Measurements from ENCODE around the gene FNDC8. TPM values are rescaled to one million over a fixed set of nuclear protein-coding genes. Genes with fewer than 3 reads are reported as not detected.
"Not testable (repeated sequence)": the region's sequence is repeated elsewhere in the genome, so short reads cannot be mapped to it uniquely, and the experiment has no call there.

Gene FNDC8
- total RNA-seq, 1 experiment from 2014 or later = not detected

- CTCF ChIA-PET = no interaction called here
- no TSS peak for BruUV-seq (replicated peaks)
- Mint-ChIP-seq H3K27me3 (ENCODE audit: unreplicated experiment) (no peaks in the 10 kb centered on the region), H3K4me3 (ENCODE audit: low read depth, unreplicated experiment) (no peak overlapping the region), H3K4me1 (ENCODE audit: low read depth, unreplicated experiment) (no peaks in the 10 kb centered on the region), H3K9me3 (ENCODE audit: low read depth, unreplicated experiment) (no peaks in the 10 kb centered on the region), H3K36me3 (ENCODE audit: insufficient read depth, unreplicated experiment) (peaks cover 4% of the 10 kb centered on the region), H3K27ac (ENCODE audit: unreplicated experiment) (no peak overlapping the region)
- TF ChIP-seq, protein P1, sequence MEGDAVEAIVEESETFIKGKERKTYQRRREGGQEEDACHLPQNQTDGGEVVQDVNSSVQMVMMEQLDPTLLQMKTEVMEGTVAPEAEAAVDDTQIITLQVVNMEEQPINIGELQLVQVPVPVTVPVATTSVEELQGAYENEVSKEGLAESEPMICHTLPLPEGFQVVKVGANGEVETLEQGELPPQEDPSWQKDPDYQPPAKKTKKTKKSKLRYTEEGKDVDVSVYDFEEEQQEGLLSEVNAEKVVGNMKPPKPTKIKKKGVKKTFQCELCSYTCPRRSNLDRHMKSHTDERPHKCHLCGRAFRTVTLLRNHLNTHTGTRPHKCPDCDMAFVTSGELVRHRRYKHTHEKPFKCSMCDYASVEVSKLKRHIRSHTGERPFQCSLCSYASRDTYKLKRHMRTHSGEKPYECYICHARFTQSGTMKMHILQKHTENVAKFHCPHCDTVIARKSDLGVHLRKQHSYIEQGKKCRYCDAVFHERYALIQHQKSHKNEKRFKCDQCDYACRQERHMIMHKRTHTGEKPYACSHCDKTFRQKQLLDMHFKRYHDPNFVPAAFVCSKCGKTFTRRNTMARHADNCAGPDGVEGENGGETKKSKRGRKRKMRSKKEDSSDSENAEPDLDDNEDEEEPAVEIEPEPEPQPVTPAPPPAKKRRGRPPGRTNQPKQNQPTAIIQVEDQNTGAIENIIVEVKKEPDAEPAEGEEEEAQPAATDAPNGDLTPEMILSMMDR (IDR thresholded peaks at IDR 0.05; ENCODE audit: unreplicated experiment) = no peak
- DNase-seq = no peak
- intact Hi-C loops (cut with micrococcal nuclease; ENCODE audit: unreplicated experiment) = no loop called here
Measured at GRCh38 chr17:35104844-35105450, 16.5 kb upstream of the FNDC8 start.

DNA sequence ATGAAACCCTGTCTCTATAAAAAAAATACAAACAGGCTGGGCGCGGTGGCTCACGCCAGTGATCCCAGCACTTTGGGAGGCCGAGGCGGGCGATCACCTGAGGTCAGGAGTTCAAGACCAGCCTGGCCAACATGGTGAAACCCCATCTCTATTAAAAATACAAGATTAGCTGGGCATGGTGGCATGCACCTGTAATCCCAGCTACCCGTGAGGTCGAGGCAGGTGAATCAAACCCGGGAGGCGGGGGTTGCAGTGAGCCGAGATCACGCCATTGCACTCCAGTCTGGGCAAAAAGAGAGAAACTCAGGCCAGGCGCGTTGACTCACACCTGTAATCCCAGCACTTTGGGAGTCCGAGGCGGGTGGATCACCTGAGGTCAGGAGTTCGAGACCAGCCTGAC, 10.6 kb upstream of the FNDC8 start:
- DNase-seq; CTCF ChIA-PET; intact Hi-C loops (cut with micrococcal nuclease; ENCODE audit: unreplicated experiment): not testable (repeated sequence)

GRCh38 chr17:35116845-35117244, 4.6 kb upstream of the FNDC8 start:
- H3K4me1 Mint-ChIP-seq (ENCODE audit: low read depth, unreplicated experiment) = peaks cover 27% of the 10 kb centered on the region
- H3K4me3 Mint-ChIP-seq (ENCODE audit: low read depth, unreplicated experiment) = no peak overlapping the region
- no peak for DNase-seq
- H3K27me3 Mint-ChIP-seq (ENCODE audit: unreplicated experiment) = no peaks in the 10 kb centered on the region
- intact Hi-C loops (cut with micrococcal nuclease; ENCODE audit: unreplicated experiment) = loop anchor here (5.0 kb wide), 1 partner anchor 575 kb away; no protein-coding TSS in a partner anchor
- peak overlapping the region; percentile 32 for H3K27ac Mint-ChIP-seq (ENCODE audit: unreplicated experiment)
- H3K36me3 Mint-ChIP-seq (ENCODE audit: insufficient read depth, unreplicated experiment) = peaks cover 23% of the 10 kb centered on the region
- BruUV-seq (replicated peaks) = no TSS peak
- TF ChIP-seq, protein P1 (IDR thresholded peaks at IDR 0.05; ENCODE audit: unreplicated experiment) = no peak
- CTCF ChIA-PET = no interaction called here
- no peaks in the 10 kb centered on the region for H3K9me3 Mint-ChIP-seq (ENCODE audit: low read depth, unreplicated experiment)

More for the DNA sequence above, 10.6 kb upstream of the FNDC8 start:
- not testable (repeated sequence) for H3K27me3 Mint-ChIP-seq (ENCODE audit: unreplicated experiment); H3K27ac Mint-ChIP-seq (ENCODE audit: unreplicated experiment); H3K4me3 Mint-ChIP-seq (ENCODE audit: low read depth, unreplicated experiment); H3K4me1 Mint-ChIP-seq (ENCODE audit: low read depth, unreplicated experiment); H3K36me3 Mint-ChIP-seq (ENCODE audit: insufficient read depth, unreplicated experiment); H3K9me3 Mint-ChIP-seq (ENCODE audit: low read depth, unreplicated experiment); BruUV-seq (replicated peaks)

DNA sequence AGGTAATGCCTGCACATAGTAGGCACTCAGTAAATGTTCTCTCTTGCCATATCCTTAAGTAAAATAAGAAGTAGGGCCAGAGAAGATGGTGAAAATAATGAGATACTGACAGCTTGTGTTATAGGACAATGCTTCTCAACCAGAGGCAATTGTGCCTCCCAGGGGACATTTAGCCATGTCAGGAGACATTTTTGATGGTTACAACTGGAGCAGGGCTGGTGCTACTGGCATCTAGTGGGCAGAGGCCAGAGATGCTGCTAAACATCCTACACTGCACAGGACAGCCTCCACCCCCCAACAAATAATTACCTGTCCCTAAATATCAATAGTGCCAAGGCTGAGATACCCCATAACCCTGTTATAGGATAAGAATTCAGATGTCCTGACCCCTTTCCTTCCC, 3.4 kb upstream of the FNDC8 start:
- DNase-seq = no peak
- Mint-ChIP-seq H3K4me3 (ENCODE audit: low read depth, unreplicated experiment) (peak overlapping the region; percentile 75), H3K27me3 (ENCODE audit: unreplicated experiment) (no peaks in the 10 kb centered on the region), H3K4me1 (ENCODE audit: low read depth, unreplicated experiment) (peaks cover 27% of the 10 kb centered on the region), H3K27ac (ENCODE audit: unreplicated experiment) (no peak overlapping the region), H3K36me3 (ENCODE audit: insufficient read depth, unreplicated experiment) (peaks cover 23% of the 10 kb centered on the region), H3K9me3 (ENCODE audit: low read depth, unreplicated experiment) (no peaks in the 10 kb centered on the region)
- TF ChIP-seq, protein P1 (IDR thresholded peaks at IDR 0.05; ENCODE audit: unreplicated experiment) = no peak
- intact Hi-C loops (cut with micrococcal nuclease; ENCODE audit: unreplicated experiment) = loop anchor here (5.0 kb wide), 1 partner anchor 576 kb away; no protein-coding TSS in a partner anchor
- BruUV-seq (replicated peaks) = no TSS peak
- CTCF ChIA-PET = interaction anchor here (2.2 kb wide), 1 partner anchor 137 kb away, joined by 9 read pairs; the partner anchor contains the start of gene LIG3
